DOHH2 (cell line): Measurements from ENCODE around the gene OR10A3.

Source experiments
- H3F3A ChIP-seq: fragments of 200-600 bp; sonication (generic), shearing (Covaris generic); 2 replicates; pipeline ENCODE4 v1.6.0; 2016; ENCODE audit warnings: antibody characterized with exemption, mild to moderate bottlenecking; ENCODE audit not compliant: control insufficient read depth, insufficient read depth
- H3K27ac ChIP-seq: fragments of 200-600 bp; sonication (generic); 2 replicates; pipeline ENCODE4 v1.5.1; 2014; ENCODE audit warnings: low read depth, mild to moderate bottlenecking, low read length, moderate library complexity
- H3K27me3 ChIP-seq: fragments of 200-600 bp; sonication (generic); 2 replicates; pipeline ENCODE4 v1.6.1; 2014; ENCODE audit warnings: mild to moderate bottlenecking, low read length, mixed read lengths; ENCODE audit not compliant: control insufficient read depth
- H3K36me3 ChIP-seq: fragments of 200-600 bp; sonication (generic); 2 replicates; pipeline ENCODE4 v1.6.1; 2014; ENCODE audit warnings: mild to moderate bottlenecking, low read length, moderate library complexity, mixed read lengths; ENCODE audit not compliant: control insufficient read depth
- H3K4me1 ChIP-seq: fragments of 200-600 bp; sonication (generic); 2 replicates; pipeline ENCODE4 v1.6.1; 2014; ENCODE audit warnings: mild to moderate bottlenecking, low read length, mixed read lengths; ENCODE audit not compliant: control insufficient read depth
- H3K4me2 ChIP-seq: fragments of 200-600 bp; sonication (generic); 2 replicates; pipeline ENCODE4 v1.6.0; 2014; ENCODE audit warnings: mild to moderate bottlenecking, low read length, moderate library complexity
- H3K4me3 ChIP-seq: fragments of 200-600 bp; sonication (generic); 2 replicates; pipeline ENCODE4 v1.5.1; 2014; ENCODE audit warnings: mild to moderate bottlenecking, low read length, mixed read lengths
- H3K79me2 ChIP-seq: fragments of 200-600 bp; sonication (generic); 2 replicates; pipeline ENCODE4 v1.6.1; 2014; ENCODE audit warnings: mild to moderate bottlenecking, low read length, mixed read lengths; ENCODE audit not compliant: control insufficient read depth
- H3K9me2 ChIP-seq: fragments of 200-600 bp; sonication (generic); replicated peaks from 2 replicates; pipeline ENCODE4 v1.6.1; 2014; ENCODE audit warnings: mild to moderate bottlenecking, low read length, mixed read lengths; ENCODE audit not compliant: control insufficient read depth
- H3K9me3 ChIP-seq: fragments of 200-600 bp; sonication (generic); 2 replicates; pipeline ENCODE4 v1.6.1; 2014; ENCODE audit warnings: antibody characterized with exemption, low read length, mixed read lengths; ENCODE audit not compliant: control insufficient read depth, insufficient read depth
- H4K20me1 ChIP-seq: fragments of 200-600 bp; sonication (generic); 2 replicates; pipeline ENCODE4 v1.6.0; 2014; ENCODE audit warnings: low read depth, mild to moderate bottlenecking, antibody characterized with exemption, low read length, moderate library complexity; ENCODE audit not compliant: control insufficient read depth, insufficient read depth
- CTCF ChIP-seq: fragments of 200-600 bp; sonication (generic); IDR thresholded peaks from one replicate; pipeline ENCODE4 v1.5.1; 2014; ENCODE audit warnings: antibody characterized with exemption, mild to moderate bottlenecking, low read depth, low read length; ENCODE audit not compliant: poor library complexity, severe bottlenecking
- EZH2phosphoT487 ChIP-seq: fragments of 200-600 bp; sonication (generic); IDR thresholded peaks from 2 replicates; pipeline ENCODE4 v1.6.1; 2017; ENCODE audit warnings: borderline replicate concordance, mild to moderate bottlenecking, antibody characterized with exemption, low read length, moderate library complexity, mixed read lengths

OR10A3 gene

GRCh38 chr11:7967097-7967496 is 25.6 kb upstream of the OR10A3 start:
- Histone ChIP-seq H4K20me1 (no peaks in the 10 kb centered on the region), H3K4me2 (no peak overlapping the region), H3K36me3 (no peaks in the 10 kb centered on the region), H3K27ac (no peak overlapping the region), H3K9me2 (no peaks in the 10 kb centered on the region), H3K79me2 (no peaks in the 10 kb centered on the region), H3K4me3 (no peak overlapping the region), H3F3A (no peaks in the 10 kb centered on the region), H3K27me3 (no peaks in the 10 kb centered on the region), H3K9me3 (no peaks in the 10 kb centered on the region), H3K4me1 (peaks cover 25% of the 10 kb centered on the region)
- TF ChIP-seq CTCF: no peak

GRCh38 chr11:7965386-7965785 is 23.9 kb upstream of the OR10A3 start, which contains the start of gene NLRP10:
Gene NLRP10 (minus strand): TSS chr11:7965447. CDS start chr11:7963495, 1,952 bp downstream.
- TF ChIP-seq EZH2phosphoT487: no peak
- Histone ChIP-seq H3K9me2 (no peaks in the 10 kb centered on the region), H3K9me3 (no peaks in the 10 kb centered on the region), H3K27ac (peak within 1 kb of the TSS; percentile 22; the same call in 1 of the 2 replicates), H3K4me2 (peak within 1 kb of the TSS; percentile 56), H3F3A (no peaks in the 10 kb centered on the region), H3K79me2 (no peaks in the 10 kb centered on the region), H3K4me3 (peak within 1 kb of the TSS; percentile 36), H3K4me1 (peaks cover 25% of the 10 kb centered on the region), H3K27me3 (no peaks in the 10 kb centered on the region), H4K20me1 (no peaks in the 10 kb centered on the region), H3K36me3 (no peaks in the 10 kb centered on the region)

GRCh38 chr11:7964873-7965272 is 23.4 kb upstream of the OR10A3 start:
- Histone ChIP-seq H3K9me3 (no peaks in the 10 kb centered on the region), H3K4me1 (peaks cover 25% of the 10 kb centered on the region), H3K9me2 (no peaks in the 10 kb centered on the region), H3K36me3 (no peaks in the 10 kb centered on the region), H4K20me1 (no peaks in the 10 kb centered on the region), H3K27ac (peak overlapping the region; percentile 22; the same call in 1 of the 2 replicates), H3K4me2 (peak overlapping the region; percentile 56), H3F3A (no peaks in the 10 kb centered on the region), H3K4me3 (peak overlapping the region; percentile 36), H3K27me3 (no peaks in the 10 kb centered on the region), H3K79me2 (no peaks in the 10 kb centered on the region)
- TF ChIP-seq CTCF (no peak), EZH2phosphoT487 (no peak)

GRCh38 chr11:7964261-7964660 is 22.8 kb upstream of the OR10A3 start:
- Histone ChIP-seq H3K9me2 (no peaks in the 10 kb centered on the region), H3F3A (no peaks in the 10 kb centered on the region), H3K9me3 (no peaks in the 10 kb centered on the region), H3K27ac (peak overlapping the region; percentile 22; the same call in 1 of the 2 replicates), H3K27me3 (no peaks in the 10 kb centered on the region), H3K4me1 (peaks cover 25% of the 10 kb centered on the region), H4K20me1 (no peaks in the 10 kb centered on the region), H3K79me2 (no peaks in the 10 kb centered on the region), H3K36me3 (no peaks in the 10 kb centered on the region), H3K4me3 (peak overlapping the region; percentile 36), H3K4me2 (peak overlapping the region; percentile 56)
- TF ChIP-seq EZH2phosphoT487 (no peak), CTCF (no peak)
